ENCODE results near the gene IGFBP3. TPM values are rescaled to one million over a fixed set of nuclear protein-coding genes. Genes with fewer than 3 reads are reported as not detected.

Gene IGFBP3
- total RNA-seq, 1 donor from 2014 or later: 1,747 TPM

- H3K4me1 Mint-ChIP-seq (ENCODE audit: low read depth): peaks cover 18% of the 10 kb centered on the region
- no peak overlapping the region for H3K27ac Mint-ChIP-seq (ENCODE audit: unreplicated experiment)
- no peaks in the 10 kb centered on the region for H3K27me3 Mint-ChIP-seq (ENCODE audit: low read depth)
- H3K4me3 Mint-ChIP-seq (ENCODE audit: unreplicated experiment): no peak overlapping the region
- no peaks in the 10 kb centered on the region for H3K36me3 Mint-ChIP-seq (ENCODE audit: low read depth)
- H3K9me3 Mint-ChIP-seq (ENCODE audit: low read depth): no peaks in the 10 kb centered on the region
- no peak for DNase-seq (ENCODE audit: low spot score)
- no peak for TF ChIP-seq CTCF (IDR thresholded peaks at IDR 0.05)
Measured at GRCh38 chr7:45893374-45893995, 27.6 kb downstream of the IGFBP3 start.

GRCh38 chr7:45892407-45893035 lies 28.6 kb downstream of the IGFBP3 start:
- H3K27me3 Mint-ChIP-seq (ENCODE audit: low read depth): no peaks in the 10 kb centered on the region
- no peak for DNase-seq (ENCODE audit: low spot score)
- peaks cover 27% of the 10 kb centered on the region for H3K4me1 Mint-ChIP-seq (ENCODE audit: low read depth)
- no peak for TF ChIP-seq CTCF (IDR thresholded peaks at IDR 0.05)
- no peak overlapping the region for H3K27ac Mint-ChIP-seq (ENCODE audit: unreplicated experiment)
- no peak overlapping the region for H3K4me3 Mint-ChIP-seq (ENCODE audit: unreplicated experiment)
- H3K9me3 Mint-ChIP-seq (ENCODE audit: low read depth): no peaks in the 10 kb centered on the region
- H3K36me3 Mint-ChIP-seq (ENCODE audit: low read depth): no peaks in the 10 kb centered on the region

GRCh38 chr7:45891462-45892402 lies 29.3 kb downstream of the IGFBP3 start:
- TF ChIP-seq CTCF (IDR thresholded peaks at IDR 0.05): peak; percentile 32
- no peak overlapping the region for H3K4me3 Mint-ChIP-seq (ENCODE audit: unreplicated experiment)
- peaks cover 30% of the 10 kb centered on the region for H3K4me1 Mint-ChIP-seq (ENCODE audit: low read depth)
- H3K36me3 Mint-ChIP-seq (ENCODE audit: low read depth): no peaks in the 10 kb centered on the region
- no peak for DNase-seq (ENCODE audit: low spot score)
- no peaks in the 10 kb centered on the region for H3K27me3 Mint-ChIP-seq (ENCODE audit: low read depth)
- no peak overlapping the region for H3K27ac Mint-ChIP-seq (ENCODE audit: unreplicated experiment)
- H3K9me3 Mint-ChIP-seq (ENCODE audit: low read depth): no peaks in the 10 kb centered on the region

GRCh38 chr7:45890902-45891461 lies 30.1 kb downstream of the IGFBP3 start:
- H3K36me3 Mint-ChIP-seq (ENCODE audit: low read depth): no peaks in the 10 kb centered on the region
- H3K27me3 Mint-ChIP-seq (ENCODE audit: low read depth): no peaks in the 10 kb centered on the region

More at GRCh38 chr7:45890902-45891461, 30.1 kb downstream of the IGFBP3 start:
- peaks cover 36% of the 10 kb centered on the region for H3K4me1 Mint-ChIP-seq (ENCODE audit: low read depth)
- no peaks in the 10 kb centered on the region for H3K9me3 Mint-ChIP-seq (ENCODE audit: low read depth)
- H3K27ac Mint-ChIP-seq (ENCODE audit: unreplicated experiment): no peak overlapping the region
- TF ChIP-seq CTCF (IDR thresholded peaks at IDR 0.05): peak; percentile 93
- DNase-seq (ENCODE audit: low spot score): no peak
- no peak overlapping the region for H3K4me3 Mint-ChIP-seq (ENCODE audit: unreplicated experiment)
